CD14-positive monocyte (primary cell): ENCODE data around the gene INPP5A. TPM values are rescaled to one million over a fixed set of nuclear protein-coding genes. Genes with fewer than 3 reads are reported as not detected.
A peak's percentile ranks its signal among the peaks of the same experiment; 100 is the strongest.

Experiments used
- DNase-seq, 3 donors: peaks; one replicate each; pipeline ENCODE4 v3.0.0-alpha.2; 2011 to 2022
- H2AFZ ChIP-seq: 2 replicates; pipeline ENCODE4 v1.6.0; 2012; ENCODE audit warnings: mild to moderate bottlenecking, low read depth, low read length, inconsistent platforms; ENCODE audit not compliant: insufficient read depth, poor library complexity, severe bottlenecking
- H3K27ac ChIP-seq, 2 donors: 1 replicate in 1 of 2; 2 replicates in 1 of 2; pipeline ENCODE4 v1.5.1; 2012 to 2013; ENCODE audit warnings: low read length in 2 of 2, control low read depth in 1 of 2, inconsistent platforms in 1 of 2, low read depth in 1 of 2, mild to moderate bottlenecking in 1 of 2
- H3K27me3 ChIP-seq, 2 donors: one replicate each; pipeline versions ENCODE4 v1.6.0 to v1.6.1; 2011 to 2013; ENCODE audit warnings: low read length in 2 of 2; ENCODE audit not compliant: control insufficient read depth in 2 of 2, insufficient read depth in 2 of 2
- H3K36me3 ChIP-seq, 2 donors: replicated peaks in 1 of 2; 1 replicate in 1 of 2; 2 replicates in 1 of 2; pipeline versions ENCODE4 v1.5.1 to v1.6.1; 2012 to 2013; ENCODE audit warnings: low read length in 2 of 2, control low read depth in 1 of 2, inconsistent platforms in 1 of 2, mild to moderate bottlenecking in 1 of 2; ENCODE audit not compliant: insufficient read depth in 2 of 2, control insufficient read depth in 1 of 2
- H3K4me1 ChIP-seq, 2 donors: 1 replicate in 1 of 2; 2 replicates in 1 of 2; pipeline versions ENCODE4 v1.5.1 to v1.6.1; 2012 to 2013; ENCODE audit warnings: low read length in 2 of 2, control low read depth in 1 of 2, inconsistent platforms in 1 of 2, mild to moderate bottlenecking in 1 of 2, moderate library complexity in 1 of 2; ENCODE audit not compliant: insufficient read depth in 2 of 2, control insufficient read depth in 1 of 2
- H3K4me2 ChIP-seq: replicated peaks from 2 replicates; pipeline ENCODE3; 2012; ENCODE audit warnings: low read length, moderate library complexity, mild to moderate bottlenecking; ENCODE audit not compliant: poor library complexity, severe bottlenecking; ENCODE audit errors: extremely low read depth
- H3K4me3 ChIP-seq, 3 experiments: fragments of 200-600 bp in 1 of 3; sonication (generic) in 1 of 3; replicated peaks in 1 of 3; 1 replicate in 2 of 3; 2 replicates in 1 of 3; pipeline ENCODE4 v1.5.1; 2011 to 2013; ENCODE audit warnings: low read length in 3 of 3, mild to moderate bottlenecking in 3 of 3, control low read depth in 2 of 3, low read depth in 2 of 3, inconsistent platforms in 1 of 3, moderate library complexity in 1 of 3
- H3K79me2 ChIP-seq: 2 replicates; pipeline ENCODE4 v1.6.0; 2012; ENCODE audit warnings: mild to moderate bottlenecking, control low read depth, inconsistent platforms, low read length, moderate library complexity; ENCODE audit not compliant: insufficient read depth
- H3K9ac ChIP-seq: 2 replicates; pipeline ENCODE4 v1.6.0; 2017; ENCODE audit warnings: low read length, mild to moderate bottlenecking; ENCODE audit not compliant: insufficient read depth, poor library complexity, severe bottlenecking
- H3K9me3 ChIP-seq, 2 donors: replicated peaks in 1 of 2; 1 replicate in 1 of 2; 2 replicates in 1 of 2; pipeline versions ENCODE4 v1.5.1 to v1.6.1; 2012 to 2013; ENCODE audit warnings: low read length in 2 of 2, control low read depth in 1 of 2; ENCODE audit not compliant: control insufficient read depth in 1 of 2, insufficient read depth in 1 of 2
- H4K20me1 ChIP-seq: 2 replicates; pipeline ENCODE4 v1.6.0; 2012; ENCODE audit warnings: mild to moderate bottlenecking, low read length, control low read depth, moderate library complexity; ENCODE audit not compliant: insufficient read depth
- H3K27ac Mint-ChIP-seq, 7 donors: one replicate each; pipeline ENCODE4 v1.8.0; 2020; ENCODE audit warnings: mild to moderate bottlenecking in 7 of 7, mixed read lengths in 7 of 7, moderate library complexity in 6 of 7, inconsistent platforms in 2 of 7
- H3K27me3 Mint-ChIP-seq, 3 donors: one replicate each; pipeline ENCODE4 v1.8.0; 2021 to 2022; ENCODE audit warnings: low read depth in 3 of 3, mild to moderate bottlenecking in 3 of 3, mixed read lengths in 3 of 3, moderate library complexity in 3 of 3, inconsistent platforms in 1 of 3
- H3K36me3 Mint-ChIP-seq, 2 donors: one replicate each; pipeline ENCODE4 v1.8.0; 2020; ENCODE audit warnings: mixed read lengths in 2 of 2, inconsistent platforms in 1 of 2, mild to moderate bottlenecking in 1 of 2
- H3K4me1 Mint-ChIP-seq: one replicate; pipeline ENCODE4 v1.8.0; 2020; ENCODE audit warnings: mild to moderate bottlenecking, mixed read lengths
- H3K4me3 Mint-ChIP-seq, 2 donors: one replicate each; pipeline ENCODE4 v1.8.0; 2020; ENCODE audit warnings: mild to moderate bottlenecking in 2 of 2, mixed read lengths in 2 of 2, moderate library complexity in 1 of 2
- H3K9me3 Mint-ChIP-seq, 7 donors: one replicate each; pipeline ENCODE4 v1.8.0; 2020 to 2022; ENCODE audit warnings: mixed read lengths in 7 of 7, mild to moderate bottlenecking in 6 of 7, moderate library complexity in 6 of 7, inconsistent platforms in 2 of 7
- CTCF ChIP-seq: fragments of 200-600 bp; IDR thresholded peaks from one replicate; pipeline ENCODE4 v1.8.0; 2022; ENCODE audit warnings: antibody characterized with exemption, mild to moderate bottlenecking
- WGBS: methylation state at CpG from one replicate; pipeline ENCODE4 v1.1.5; 2013; ENCODE audit warnings: missing lambda C conversion rate; ENCODE audit not compliant: insufficient coverage; 5-methylcytosine and 5-hydroxymethylcytosine counted together
- intact Hi-C, 2 donors: fragments of 100-400 bp; cut with micrococcal nuclease; formaldehyde crosslinking; loops; one replicate each; pipeline versions ENCODE4 v1.15.0 to v1.15.1; 2023
- polyA plus RNA-seq, 3 donors: library from polyadenylated mRNA; depleted of rRNA in 1 of 3; unstranded in 2 of 3; stranded (reverse) in 1 of 3; fragments of 300-500 nt in 2 of 3; fragments of >200 nt in 1 of 3; fragmentation: Illumina TruSeq in 2 of 3; gene quantifications; 1 replicate in 2 of 3; 2 replicates in 1 of 3; pipeline ENCODE4 v1.2.3, GENCODE V29; 2012 to 2021

INPP5A gene
- polyA plus RNA-seq, 3 donors, result 0.87 to 17.2 (median 2.9) TPM

GRCh38 chr10:132634241-132634946, 96.8 kb downstream of the INPP5A start:
- Histone ChIP-seq H3K9me3 (no peaks in the 10 kb centered on the region), H4K20me1 (peaks cover 62% of the 10 kb centered on the region), H3K27me3 (no peaks in the 10 kb centered on the region), H3K27ac (no peak overlapping the region), H3K9ac (no peak overlapping the region), H3K36me3 (no peaks in the 10 kb centered on the region), H3K4me3 (no peak overlapping the region), H3K4me2 (no peak overlapping the region), H2AFZ (no peak overlapping the region), H3K79me2 (peaks cover 60% of the 10 kb centered on the region), H3K4me1 (peaks cover 4% of the 10 kb centered on the region in 2 donors)
- Mint-ChIP-seq H3K4me1 (peaks cover 12% of the 10 kb centered on the region), H3K9me3 (peaks cover 0 to 2% (median 0%) of the 10 kb centered on the region in 7 donors), H3K36me3 (peaks cover 7 to 8% of the 10 kb centered on the region in 2 donors), H3K4me3 (no peak overlapping the region), H3K27ac (peak overlapping the region in 3 of 7 donors; percentile 28 to 46 (median 30)), H3K27me3 (peaks cover 0 to 2% (median 0%) of the 10 kb centered on the region in 3 donors)
- intact Hi-C loops, result loop anchor here (10.0 kb wide), 4 partner anchors 60 to 410 kb away; partner anchors contain the start of genes INPP5A (in 1 of the 2) and PWWP2B (in 1 of the 2)
- DNase-seq, result no peak
- 92% methylated on average over 11 of the region's 22 CpGs for WGBS
- peak; percentile 5 for TF ChIP-seq CTCF

- H3K4me3 ChIP-seq, result no peak overlapping the region
- no peak overlapping the region for H3K27ac ChIP-seq
- peaks cover 3 to 4% of the 10 kb centered on the region in 2 donors for H3K36me3 Mint-ChIP-seq
- no peak overlapping the region for H3K9ac ChIP-seq
- H3K9me3 ChIP-seq, result no peaks in the 10 kb centered on the region
- peaks cover 12% of the 10 kb centered on the region for H3K4me1 Mint-ChIP-seq
- peaks cover 60% of the 10 kb centered on the region for H3K79me2 ChIP-seq
- no peak overlapping the region for H3K4me2 ChIP-seq
- H4K20me1 ChIP-seq, result peaks cover 61% of the 10 kb centered on the region
- WGBS, result 82% methylated on average over 1 of the region's 4 CpGs
- TF ChIP-seq CTCF, result no peak
- no peak overlapping the region for H2AFZ ChIP-seq
- peaks cover 0 to 2% (median 0%) of the 10 kb centered on the region in 7 donors for H3K9me3 Mint-ChIP-seq
- H3K36me3 ChIP-seq, result no peaks in the 10 kb centered on the region
- no peak for DNase-seq
- intact Hi-C loops, result loop anchor here (5.0 to 10.0 kb wide), 8 partner anchors 38 to 410 kb away; partner anchors contain the start of genes INPP5A (in 2 of the 2) and PWWP2B (in 1 of the 2)
- H3K27me3 ChIP-seq, result no peaks in the 10 kb centered on the region
- H3K27ac Mint-ChIP-seq, result peak overlapping the region in 2 of 7 donors; percentile 30 to 46
- H3K4me3 Mint-ChIP-seq, result no peak overlapping the region
- H3K27me3 Mint-ChIP-seq, result peaks cover 0 to 2% (median 0%) of the 10 kb centered on the region in 3 donors
- peaks cover 4% of the 10 kb centered on the region in 2 donors for H3K4me1 ChIP-seq
Measured at GRCh38 chr10:132634947-132635271, 97.3 kb downstream of the INPP5A start.
